Medulla oblongata (tissue), 1 donor: ENCODE measurements around the gene AUTS2.
"Not testable (repeated sequence)": the region's sequence is repeated elsewhere in the genome, so short reads cannot be mapped to it uniquely, and the experiment has no call there.

Experiments
- DNase-seq: peaks from one replicate; pipeline ENCODE4 v3.0.0-alpha.2; 2015; ENCODE audit errors: extremely low spot score

Gene AUTS2

GRCh38 chr7:70710651-70711050 is 1112.4 kb downstream of the AUTS2 start:
- no peak for DNase-seq

GRCh38 chr7:70711452-70711851 is 1113.2 kb downstream of the AUTS2 start:
- DNase-seq, result no peak

- DNase-seq, result no peak
These were observed 1114.7 kb downstream of the AUTS2 start for GRCh38 chr7:70712942-70713341.

GRCh38 chr7:70714506-70715038 is 1116.3 kb downstream of the AUTS2 start:
- DNase-seq, result no peak

GRCh38 chr7:70717553-70718329 is 1119.5 kb downstream of the AUTS2 start:
- DNase-seq, result no peak

- DNase-seq, result no peak
These were observed 1120.8 kb downstream of the AUTS2 start for GRCh38 chr7:70719125-70719524.

GRCh38 chr7:70720191-70720873 is 1122.1 kb downstream of the AUTS2 start:
- no peak for DNase-seq

GRCh38 chr7:70721500-70721899 is 1123.2 kb downstream of the AUTS2 start:
- no peak for DNase-seq

- no peak for DNase-seq
These were observed 1125.1 kb downstream of the AUTS2 start for GRCh38 chr7:70723339-70723738.

- DNase-seq, result no peak
These were observed 1127.2 kb downstream of the AUTS2 start for GRCh38 chr7:70725448-70725847.

GRCh38 chr7:70726294-70726693 is 1128.0 kb downstream of the AUTS2 start:
- no peak for DNase-seq

GRCh38 chr7:70726951-70727378 is 1128.7 kb downstream of the AUTS2 start:
- no peak for DNase-seq

- no peak for DNase-seq
These were observed 1129.6 kb downstream of the AUTS2 start for GRCh38 chr7:70727861-70728260.

GRCh38 chr7:70728872-70729552 is 1130.7 kb downstream of the AUTS2 start:
- DNase-seq, result no peak

GRCh38 chr7:70729553-70730157 is 1131.4 kb downstream of the AUTS2 start:
- DNase-seq, result not testable (repeated sequence)

- DNase-seq, result no peak
These were observed 1132.3 kb downstream of the AUTS2 start for GRCh38 chr7:70730451-70731110.

- DNase-seq, result no peak
These were observed 1134.8 kb downstream of the AUTS2 start for GRCh38 chr7:70733090-70733489.

GRCh38 chr7:70734411-70734810 is 1136.1 kb downstream of the AUTS2 start:
- no peak for DNase-seq

GRCh38 chr7:70735313-70735712 is 1137.0 kb downstream of the AUTS2 start:
- no peak for DNase-seq

GRCh38 chr7:70736715-70737460 is 1138.6 kb downstream of the AUTS2 start:
- DNase-seq, result no peak
